Loucy (cell line): ENCODE data around the gene ATOH8.

Experiments used
- CTCF ChIP-seq: fragments of 200-600 bp; sonication (generic); conservative IDR thresholded peaks from 2 replicates; pipeline ENCODE4 v1.5.1; 2014; ENCODE audit warnings: mild to moderate bottlenecking, antibody characterized with exemption, low read length
- EZH2phosphoT487 ChIP-seq: fragments of 200-600 bp; IDR thresholded peaks from 2 replicates; pipeline ENCODE4 v1.6.1; 2018; ENCODE audit warnings: antibody characterized with exemption, mild to moderate bottlenecking, moderate library complexity, borderline replicate concordance

DNA sequence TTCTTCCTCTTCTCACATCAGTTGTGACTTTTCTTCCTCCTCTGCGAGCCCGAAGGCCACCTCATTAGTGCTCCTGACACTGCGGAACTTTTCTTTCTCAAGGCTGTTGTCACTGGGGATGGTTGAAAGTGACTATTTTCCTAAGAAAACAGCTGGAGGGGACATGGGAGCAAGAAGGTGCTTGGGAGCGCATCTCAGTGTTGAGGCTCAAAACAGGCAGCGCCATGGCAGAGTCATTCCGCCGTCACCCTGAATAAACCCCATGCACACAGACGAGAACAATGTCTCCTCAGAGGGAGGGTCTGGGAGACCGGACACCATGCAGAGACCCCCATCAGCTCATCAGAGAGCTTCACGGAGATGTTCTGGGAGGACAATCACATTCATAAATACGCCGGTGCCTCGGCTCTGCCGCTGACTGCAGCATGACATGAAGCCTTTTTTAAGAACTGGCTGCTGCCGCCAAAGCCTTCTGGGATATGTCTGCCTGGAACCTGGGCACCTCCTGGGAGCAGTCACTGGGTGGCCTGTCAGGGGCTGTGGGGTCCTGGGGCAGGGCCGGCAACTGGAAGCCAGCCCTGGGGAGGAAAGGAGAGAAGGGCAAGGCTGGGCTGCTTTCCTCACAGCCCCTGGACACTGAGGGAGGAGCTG is 19.2 kb downstream of the ATOH8 start:
- TF ChIP-seq CTCF (no peak), EZH2phosphoT487 (no peak)
